ENCODE data around the gene ARHGEF18. TPM values are rescaled to one million over a fixed set of nuclear protein-coding genes. Genes with fewer than 3 reads are reported as not detected.

Gene ARHGEF18
- total RNA-seq, 6 donors from 2014 or later = 56.1 to 106 (median 66.0) TPM

DNA sequence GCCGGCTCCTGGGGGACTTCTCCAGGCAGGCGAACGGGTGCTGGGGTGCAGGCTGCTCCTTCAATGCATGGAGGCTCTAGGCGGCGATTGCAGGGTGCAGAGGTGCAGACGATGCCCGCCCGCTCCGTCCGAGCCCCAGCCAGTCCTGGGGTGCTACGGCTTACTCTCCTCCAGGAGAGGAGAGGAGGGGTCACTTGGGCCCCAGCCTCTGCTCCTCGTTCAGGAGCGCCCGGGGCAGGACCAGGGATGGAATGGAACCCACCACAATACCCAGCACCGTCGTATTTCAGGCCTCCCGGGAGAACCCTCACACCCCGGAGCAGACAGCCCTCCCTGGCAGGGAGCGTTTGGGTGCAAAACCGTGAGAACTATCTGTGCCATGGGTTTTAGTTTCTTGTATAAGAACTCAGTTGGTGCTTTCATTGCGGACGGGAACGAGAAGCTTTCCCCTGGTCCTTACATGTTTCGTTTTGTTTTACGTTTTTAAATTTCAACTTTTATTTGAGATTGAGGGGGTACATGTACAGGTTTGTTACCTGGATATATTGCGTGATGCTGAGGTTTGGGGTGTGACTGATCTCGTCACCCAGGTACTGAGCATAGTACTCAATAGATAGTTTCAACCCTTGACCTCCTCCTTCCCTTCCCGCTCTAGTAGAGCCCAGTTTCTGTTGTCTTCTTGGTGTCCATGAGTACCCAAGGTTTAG is 46.8 kb downstream of the ARHGEF18 start:
- TF ChIP-seq, protein P1, sequence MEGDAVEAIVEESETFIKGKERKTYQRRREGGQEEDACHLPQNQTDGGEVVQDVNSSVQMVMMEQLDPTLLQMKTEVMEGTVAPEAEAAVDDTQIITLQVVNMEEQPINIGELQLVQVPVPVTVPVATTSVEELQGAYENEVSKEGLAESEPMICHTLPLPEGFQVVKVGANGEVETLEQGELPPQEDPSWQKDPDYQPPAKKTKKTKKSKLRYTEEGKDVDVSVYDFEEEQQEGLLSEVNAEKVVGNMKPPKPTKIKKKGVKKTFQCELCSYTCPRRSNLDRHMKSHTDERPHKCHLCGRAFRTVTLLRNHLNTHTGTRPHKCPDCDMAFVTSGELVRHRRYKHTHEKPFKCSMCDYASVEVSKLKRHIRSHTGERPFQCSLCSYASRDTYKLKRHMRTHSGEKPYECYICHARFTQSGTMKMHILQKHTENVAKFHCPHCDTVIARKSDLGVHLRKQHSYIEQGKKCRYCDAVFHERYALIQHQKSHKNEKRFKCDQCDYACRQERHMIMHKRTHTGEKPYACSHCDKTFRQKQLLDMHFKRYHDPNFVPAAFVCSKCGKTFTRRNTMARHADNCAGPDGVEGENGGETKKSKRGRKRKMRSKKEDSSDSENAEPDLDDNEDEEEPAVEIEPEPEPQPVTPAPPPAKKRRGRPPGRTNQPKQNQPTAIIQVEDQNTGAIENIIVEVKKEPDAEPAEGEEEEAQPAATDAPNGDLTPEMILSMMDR (IDR thresholded peaks at IDR 0.05) = no peak
- TF ChIP-seq POLR2A (IDR thresholded peaks at IDR 0.05) (no peak), EP300 (IDR thresholded peaks at IDR 0.05) (no peak), POLR2AphosphoS5 (IDR thresholded peaks at IDR 0.05) (no peak)

DNA sequence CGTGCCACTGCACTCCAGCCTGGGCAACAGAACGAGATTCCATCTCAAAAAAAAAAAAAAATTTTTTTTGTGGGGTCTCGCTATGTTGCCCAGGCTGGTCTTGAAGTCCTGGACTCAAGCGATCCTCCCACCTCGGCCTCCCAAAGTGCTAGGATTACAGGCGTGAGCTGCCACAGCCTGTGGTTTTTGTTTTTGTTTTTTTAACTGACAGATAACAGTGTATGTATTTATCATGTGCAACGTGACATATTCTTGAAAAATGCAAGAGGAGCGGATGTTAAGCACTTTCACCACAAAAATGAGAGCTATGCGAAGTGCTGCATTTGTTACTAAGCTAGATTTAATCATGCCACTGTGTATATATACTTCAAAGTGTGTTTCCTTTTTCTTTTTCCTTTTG is 49.0 kb downstream of the ARHGEF18 start:
- Histone ChIP-seq H3K4me1 (peaks cover 33 to 47% (median 37%) of the 10 kb centered on the region in 4 donors), H3K27ac (peak overlapping the region in 3 of 4 donors; percentile 24 to 77 (median 62)), H3K36me3 (peaks cover 0 to 4% (median 1%) of the 10 kb centered on the region in 4 donors), H3K27me3 (no peaks in the 10 kb centered on the region), H3K4me3 (no peak overlapping the region), H3K9me3 (no peaks in the 10 kb centered on the region)
- 80 to 84% methylated on average over 9 of the region's 9 CpGs for WGBS, 2 donors
- TF ChIP-seq POLR2A (IDR thresholded peaks at IDR 0.05) (no peak), POLR2AphosphoS5 (IDR thresholded peaks at IDR 0.05) (peak in 1 of 2 donors; percentile 40), EP300 (IDR thresholded peaks at IDR 0.05) (peak in 2 of 4 donors; percentile 21 to 73)
- DNase-seq (no peak), ATAC-seq (ENCODE audit: low FRiP score in 2 of 2) (no peak)

More for the DNA sequence above, 46.8 kb downstream of the ARHGEF18 start:
- ATAC-seq (ENCODE audit: low FRiP score in 2 of 2) (peak; percentile 37 to 41), DNase-seq (no peak)
- no peaks in the 10 kb centered on the region for H3K9me3 ChIP-seq
- 4 to 9% methylated on average over 14 to 25 of the region's 28 CpGs for WGBS, 2 donors
- peaks cover 33 to 47% (median 37%) of the 10 kb centered on the region in 4 donors for H3K4me1 ChIP-seq
- no peaks in the 10 kb centered on the region for H3K36me3 ChIP-seq
- peak overlapping the region; percentile 82 to 100 (median 96) for H3K4me3 ChIP-seq
- H3K27ac ChIP-seq = peak overlapping the region; percentile 84 to 96 (median 89)
- no peaks in the 10 kb centered on the region for H3K27me3 ChIP-seq

Other genes with a start within 250 kb of the ARHGEF18 start
- gene INSR, start 54.5 kb upstream of the ARHGEF18 start, total RNA-seq = 100 to 1,000 TPM in 1 of 6 donors, 10 to 100 TPM in 5; 32.4 to 142 (median 49.9) TPM
- 1 to 10 TPM; 2.3 to 9.1 (median 5.4) TPM for gene PEX11G, start 140.1 kb downstream of the ARHGEF18 start, total RNA-seq
- 100 to 1,000 TPM in 1 of 6 donors, 10 to 100 TPM in 5; 31.1 to 116 (median 57.8) TPM for gene ZNF358, start 167.2 kb downstream of the ARHGEF18 start, total RNA-seq
- gene MCOLN1, start 173.7 kb downstream of the ARHGEF18 start, total RNA-seq = 100 to 1,000 TPM in 2 of 6 donors, 10 to 100 TPM in 4; 12.9 to 118 (median 69.7) TPM
- 100 to 1,000 TPM; 125 to 412 (median 328) TPM for gene PNPLA6, start 186.8 kb downstream of the ARHGEF18 start, total RNA-seq
- 10 to 100 TPM; 12.2 to 63.9 (median 31.2) TPM for gene CAMSAP3, start 246.9 kb downstream of the ARHGEF18 start, total RNA-seq

All from upper lobe of left lung (tissue), 6 donors.